GM23248 (cell line): Measurements from ENCODE around the gene MPZL1. TPM values are rescaled to one million over a fixed set of nuclear protein-coding genes. Genes with fewer than 3 reads are reported as not detected.

ENCODE experiments used
- DNase-seq: peaks from one replicate; pipeline ENCODE4 v3.0.0-alpha.2; 2015
- H2AFZ ChIP-seq: fragments of 200-600 bp; sonication (generic); 2 replicates; pipeline ENCODE4 v1.6.1; 2016; ENCODE audit warnings: antibody characterized with exemption
- H3F3A ChIP-seq: fragments of 200-600 bp; sonication (generic); 2 replicates; pipeline ENCODE4 v1.6.1; 2016; ENCODE audit warnings: mild to moderate bottlenecking, antibody characterized with exemption, mixed run types; ENCODE audit not compliant: insufficient read depth
- H3K27ac ChIP-seq: fragments of 200-600 bp; sonication (generic); 2 replicates; pipeline ENCODE4 v1.5.1; 2016; ENCODE audit warnings: mild to moderate bottlenecking
- H3K27me3 ChIP-seq: fragments of 200-600 bp; sonication (generic); replicated peaks from 2 replicates; pipeline ENCODE4 v1.6.1; 2016; ENCODE audit warnings: mild to moderate bottlenecking; ENCODE audit not compliant: insufficient read depth
- H3K36me3 ChIP-seq: fragments of 200-600 bp; sonication (generic); 2 replicates; pipeline ENCODE4 v1.6.1; 2016; ENCODE audit warnings: low read depth, mild to moderate bottlenecking
- H3K4me1 ChIP-seq: fragments of 200-600 bp; sonication (generic); 2 replicates; pipeline ENCODE4 v1.6.1; 2016; ENCODE audit warnings: mild to moderate bottlenecking; ENCODE audit not compliant: insufficient read depth
- H3K4me2 ChIP-seq: fragments of 200-600 bp; sonication (generic); one replicate; pipeline ENCODE4 v1.6.1; 2016; ENCODE audit warnings: mild to moderate bottlenecking; ENCODE audit not compliant: unreplicated experiment
- H3K4me3 ChIP-seq: fragments of 200-600 bp; sonication (generic); 2 replicates; pipeline ENCODE4 v1.5.1; 2016; ENCODE audit warnings: mild to moderate bottlenecking
- H3K79me2 ChIP-seq: fragments of 200-600 bp; sonication (generic); 2 replicates; pipeline ENCODE4 v1.6.1; 2016; ENCODE audit warnings: mild to moderate bottlenecking; ENCODE audit not compliant: insufficient read depth
- H3K9ac ChIP-seq: fragments of 200-600 bp; sonication (generic); 2 replicates; pipeline ENCODE4 v1.6.1; 2016; ENCODE audit warnings: mild to moderate bottlenecking
- H3K9me2 ChIP-seq: fragments of 200-600 bp; sonication (generic); 2 replicates; pipeline ENCODE4 v1.6.1; 2016; ENCODE audit warnings: mixed run types, mild to moderate bottlenecking, moderate library complexity; ENCODE audit not compliant: insufficient read depth
- H3K9me3 ChIP-seq: fragments of 200-600 bp; sonication (generic); one replicate; pipeline ENCODE4 v1.6.1; 2017; ENCODE audit warnings: low read depth
- H4K20me1 ChIP-seq: fragments of 200-600 bp; sonication (generic); 2 replicates; pipeline ENCODE4 v1.6.0; 2016; ENCODE audit not compliant: insufficient read depth
- EZH2 ChIP-seq: fragments of 200-600 bp; sonication (generic); IDR thresholded peaks from 2 replicates; pipeline ENCODE4 v1.6.1; 2018; ENCODE audit warnings: antibody characterized with exemption, mild to moderate bottlenecking; ENCODE audit not compliant: insufficient read depth, poor library complexity, severe bottlenecking
- EZH2phosphoT487 ChIP-seq: fragments of 200-600 bp; sonication (generic); IDR thresholded peaks from 2 replicates; pipeline ENCODE4 v1.6.1; 2018; ENCODE audit warnings: antibody characterized with exemption, moderate library complexity, mild to moderate bottlenecking, low read depth; ENCODE audit not compliant: insufficient read depth
- WGBS, 2 experiments: methylation state at CpG; one replicate each; pipeline ENCODE4 v1.1.6; 2015 to 2017; ENCODE audit warnings: low lambda C conversion rate in 2 of 2, low coverage in 1 of 2; ENCODE audit errors: missing lambda C conversion rate in 2 of 2; 5-methylcytosine and 5-hydroxymethylcytosine counted together
- in situ Hi-C: fragments of 300-500 bp; cut with MboI; formaldehyde crosslinking; loops from 2 replicates; pipeline ENCODE4 v1.15.0; 2020
- polyA plus RNA-seq: library from polyadenylated mRNA; unstranded; fragments of >200 nt; fragmentation: Nextera tagmentation; extraction: Ambion mirVana; gene quantifications from 2 replicates; pipeline ENCODE4 v1.2.1, GENCODE V29; 2016
- total RNA-seq: library from RNA; depleted of rRNA; stranded (reverse); fragments of >200 nt; shearing (Covaris generic); gene quantifications from 2 replicates; pipeline ENCODE4 v1.2.3, GENCODE V29; 2014

The MPZL1 gene
- total and polyA plus RNA-seq, 2 experiments from 2014 or later, result 144 to 284 TPM

DNA sequence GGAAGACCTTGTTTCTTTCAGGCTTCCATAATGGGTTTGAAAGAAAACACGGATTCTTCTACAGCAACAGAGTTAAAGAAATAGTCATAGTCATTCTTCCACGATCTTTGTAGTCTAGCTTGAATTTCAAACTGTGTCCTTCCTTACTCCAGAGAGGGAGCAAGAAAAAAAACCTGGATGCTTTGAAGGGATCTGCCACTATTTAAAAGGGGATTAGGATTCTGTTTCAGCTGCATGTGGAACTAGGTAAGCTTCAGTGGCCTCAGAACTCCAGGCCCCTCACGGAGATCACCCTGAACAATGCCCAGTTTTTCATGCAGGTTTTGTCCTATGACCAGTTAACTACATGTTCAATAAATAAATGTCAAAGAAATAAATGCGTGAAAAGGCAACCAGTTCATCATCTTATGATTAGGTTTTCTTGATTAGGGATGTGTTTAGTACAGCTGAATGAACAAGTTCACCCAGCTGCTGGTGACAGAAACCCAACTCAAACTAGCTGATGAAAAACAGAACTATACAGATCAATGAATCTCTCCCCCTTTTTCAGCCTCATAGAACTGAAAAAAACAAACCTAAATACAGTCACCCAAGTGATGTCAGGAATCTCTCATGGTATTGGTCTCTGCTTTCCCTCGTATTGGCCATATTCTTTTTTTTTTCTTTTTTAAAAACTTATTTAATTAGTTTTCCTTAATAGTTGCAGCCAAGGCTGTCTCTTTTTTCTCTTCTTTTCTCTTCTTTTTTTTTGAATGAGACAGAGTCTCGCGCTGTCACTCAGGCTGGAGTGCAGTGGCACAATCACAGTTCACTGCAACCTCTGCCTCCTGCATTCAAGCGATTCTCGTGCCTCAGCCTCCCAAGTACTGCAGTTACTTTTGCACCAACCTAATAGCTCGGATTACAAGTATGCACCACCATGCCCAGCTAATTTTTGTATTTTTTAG lies 14.6 kb upstream of the MPZL1 start:
- Histone ChIP-seq H3F3A (no peaks in the 10 kb centered on the region), H3K4me3 (no peak overlapping the region), H3K9ac (no peak overlapping the region), H3K27ac (no peak overlapping the region), H3K27me3 (0 out of 2 replicates have a peak, but pooled peaks cover 3% of the 10 kb centered on the region), H3K9me3 (no peaks in the 10 kb centered on the region), H3K36me3 (no peaks in the 10 kb centered on the region), H2AFZ (no peak overlapping the region), H4K20me1 (no peaks in the 10 kb centered on the region), H3K9me2 (no peaks in the 10 kb centered on the region), H3K4me2 (no peak overlapping the region), H3K4me1 (no peaks in the 10 kb centered on the region), H3K79me2 (no peaks in the 10 kb centered on the region)
- WGBS, 2 experiments, result 88% methylated on average over 10 of the region's 10 CpGs
- TF ChIP-seq EZH2phosphoT487, result no peak
- TF ChIP-seq EZH2, result no peak
- DNase-seq, result no peak
- in situ Hi-C loops, result no loop called here

DNA sequence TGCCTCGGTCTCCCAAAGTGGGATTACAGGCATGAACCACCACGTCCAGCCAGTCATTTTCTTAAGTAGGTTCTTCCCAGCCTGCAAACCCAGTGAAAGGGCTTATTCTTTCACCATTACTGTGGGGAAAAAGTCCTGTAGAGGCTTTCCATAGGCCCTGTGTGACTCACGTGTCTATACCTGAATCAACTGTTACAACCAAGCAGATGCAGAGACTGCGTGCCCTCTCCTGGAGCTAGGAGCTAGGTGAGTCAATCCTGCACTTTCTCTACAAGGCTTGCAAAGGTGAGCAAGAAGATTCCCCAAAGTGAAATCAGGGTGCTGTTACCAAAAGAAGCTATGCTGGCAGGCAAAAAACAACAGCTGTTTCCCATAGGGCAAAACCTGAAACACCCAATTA lies 13.8 kb upstream of the MPZL1 start:
- Histone ChIP-seq H3K27me3 (0 out of 2 replicates have a peak, but pooled peaks cover 3% of the 10 kb centered on the region), H3K9me3 (no peaks in the 10 kb centered on the region), H3K9ac (no peak overlapping the region), H3K27ac (no peak overlapping the region), H3K79me2 (no peaks in the 10 kb centered on the region), H3K4me1 (no peaks in the 10 kb centered on the region), H3K4me3 (no peak overlapping the region), H3K4me2 (no peak overlapping the region), H3F3A (no peaks in the 10 kb centered on the region), H2AFZ (no peak overlapping the region), H3K9me2 (no peaks in the 10 kb centered on the region), H3K36me3 (no peaks in the 10 kb centered on the region), H4K20me1 (no peaks in the 10 kb centered on the region)
- no peak for TF ChIP-seq EZH2phosphoT487
- TF ChIP-seq EZH2, result no peak
- in situ Hi-C loops, result no loop called here
- DNase-seq, result no peak
- 74 to 76% methylated on average over 4 of the region's 4 CpGs for WGBS, 2 experiments

DNA sequence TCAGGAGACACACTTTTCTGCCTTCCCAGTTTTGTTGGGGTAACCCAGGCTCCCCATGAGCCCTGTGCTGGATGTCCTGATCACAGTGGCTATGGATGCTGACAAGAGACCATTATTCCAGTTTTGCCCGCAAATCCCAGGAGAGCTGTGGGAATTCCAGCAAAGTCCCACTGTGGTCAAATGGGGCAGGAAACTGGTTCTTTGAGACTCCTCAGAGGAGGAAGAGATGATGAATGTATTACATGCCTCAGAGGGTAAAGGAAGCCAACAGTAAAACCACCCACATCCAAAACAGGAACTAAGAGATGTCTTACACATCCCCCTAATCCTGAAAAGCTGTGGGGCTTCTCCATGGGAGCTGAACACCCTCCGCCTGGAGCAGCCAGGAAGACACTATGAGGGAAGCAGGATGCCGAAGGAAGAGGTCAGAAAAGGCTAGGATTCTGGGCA lies 12.8 kb upstream of the MPZL1 start:
- H3K9me3 ChIP-seq, result no peaks in the 10 kb centered on the region
- WGBS, 2 experiments, result 72 to 88% methylated on average over 3 of the region's 3 CpGs
- H3K79me2 ChIP-seq, result no peaks in the 10 kb centered on the region
- H3K27me3 ChIP-seq, result 0 out of 2 replicates have a peak, but pooled peaks cover 3% of the 10 kb centered on the region
- in situ Hi-C loops, result no loop called here
- no peaks in the 10 kb centered on the region for H3K4me1 ChIP-seq
- no peaks in the 10 kb centered on the region for H3F3A ChIP-seq
- no peak for DNase-seq
- H3K27ac ChIP-seq, result no peak overlapping the region
- no peaks in the 10 kb centered on the region for H3K36me3 ChIP-seq
- no peaks in the 10 kb centered on the region for H4K20me1 ChIP-seq
- no peak overlapping the region for H3K4me3 ChIP-seq
- H2AFZ ChIP-seq, result no peak overlapping the region
- no peak for TF ChIP-seq EZH2
- TF ChIP-seq EZH2phosphoT487, result no peak
- no peaks in the 10 kb centered on the region for H3K9me2 ChIP-seq
- no peak overlapping the region for H3K4me2 ChIP-seq
- no peak overlapping the region for H3K9ac ChIP-seq

DNA sequence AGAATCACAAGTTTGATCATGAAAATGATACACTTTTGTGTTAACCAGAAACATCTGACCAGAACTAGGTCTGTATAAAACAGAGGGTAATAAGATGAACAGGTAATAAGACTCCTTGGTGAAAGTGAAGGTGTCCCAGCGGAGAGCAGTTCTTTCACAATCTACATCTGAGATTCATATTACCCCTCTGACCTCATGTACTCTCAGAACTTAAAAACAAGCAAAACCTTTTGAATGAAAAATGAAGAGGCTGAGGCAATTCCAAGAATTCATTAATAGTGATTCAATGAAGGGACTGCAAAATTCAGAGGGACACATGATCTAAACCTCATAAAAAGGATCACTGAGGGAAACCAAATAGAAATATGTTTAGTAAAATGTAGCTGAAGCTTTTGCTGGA lies 10.9 kb upstream of the MPZL1 start:
- no peaks in the 10 kb centered on the region for H3K79me2 ChIP-seq
- in situ Hi-C loops, result no loop called here
- H2AFZ ChIP-seq, result no peak overlapping the region
- no peak for DNase-seq
- no peaks in the 10 kb centered on the region for H3K9me3 ChIP-seq
- H3K9ac ChIP-seq, result no peak overlapping the region
- WGBS, 2 experiments, result 46 to 69% methylated on average over 1 of the region's 1 CpG
- TF ChIP-seq EZH2phosphoT487 (no peak), EZH2 (no peak)
- H3K4me1 ChIP-seq, result no peaks in the 10 kb centered on the region
- H3K4me3 ChIP-seq, result no peak overlapping the region
- H3K4me2 ChIP-seq, result no peak overlapping the region
- H3K36me3 ChIP-seq, result no peaks in the 10 kb centered on the region
- H3K27ac ChIP-seq, result no peak overlapping the region
- H4K20me1 ChIP-seq, result no peaks in the 10 kb centered on the region
- H3F3A ChIP-seq, result peaks cover 10% of the 10 kb centered on the region
- H3K27me3 ChIP-seq, result 0 out of 2 replicates have a peak, but pooled peaks cover 3% of the 10 kb centered on the region
- H3K9me2 ChIP-seq, result no peaks in the 10 kb centered on the region
